ENCODE data around the gene CYBA. TPM values are rescaled to one million over a fixed set of nuclear protein-coding genes. Genes with fewer than 3 reads are reported as not detected.

Gene CYBA
- total RNA-seq, 5 donors from 2014 or later (not counting 1 experiment from before 2014, with no cell fraction given): 271 to 456 (median 403) TPM

DNA sequence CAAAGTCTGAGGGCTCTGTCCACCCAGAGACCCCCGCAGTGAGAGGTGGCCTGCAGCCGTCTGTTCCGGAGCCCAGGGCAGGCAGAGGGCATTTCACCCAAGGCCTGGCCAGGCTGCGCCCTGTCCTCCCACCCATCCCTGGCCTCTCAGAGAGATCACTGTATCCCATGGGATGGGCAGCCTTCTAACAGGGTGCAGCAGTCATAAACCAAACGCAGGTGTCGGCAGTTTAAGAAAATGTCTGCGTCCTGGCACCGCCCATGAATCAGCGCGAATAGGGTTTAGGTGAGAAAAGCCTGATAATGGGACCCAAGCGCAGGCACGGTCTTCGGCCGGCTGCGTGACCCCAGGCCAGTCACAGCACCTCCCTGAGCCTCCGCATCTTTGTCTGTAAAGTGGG lies 5.4 kb downstream of the CYBA start:
- H3K27me3 ChIP-seq (replicated peaks in 1 of 2; ENCODE audit: control insufficient read depth in 2 of 2, extremely low read depth in 1 of 2, insufficient read depth in 2 of 2, low read length in 1 of 2): peaks cover 0 to 5% of the 10 kb centered on the region in 2 experiments
- H3K4me3 ChIP-seq (ENCODE audit: control insufficient read depth in 1 of 2, extremely low read depth in 1 of 2, low read length in 1 of 2): no peak overlapping the region
- no peaks in the 10 kb centered on the region for H3K9me3 Mint-ChIP-seq
- peaks cover 10% of the 10 kb centered on the region for H3K36me3 Mint-ChIP-seq
- 100% methylated on average over 5 of the region's 16 CpGs for WGBS (ENCODE audit: insufficient coverage)
- H3K4me1 Mint-ChIP-seq: peaks cover 10 to 28% (median 27%) of the 10 kb centered on the region in 3 donors
- no peak overlapping the region for H3K27ac Mint-ChIP-seq
- no peak overlapping the region for H3K4me3 Mint-ChIP-seq
- CTCF ChIA-PET: no interaction called here
- POLR2A ChIA-PET: no interaction called here
- ATAC-seq (replicated peaks in 1 of 4) (no peak), DNase-seq (no peak)
- H3K27ac ChIP-seq (ENCODE audit: low read length): no peak overlapping the region
- H3K9me3 ChIP-seq: no peaks in the 10 kb centered on the region
- peaks cover 0 to under 1% of the 10 kb centered on the region in 2 donors for H3K27me3 Mint-ChIP-seq
- H3K4me1 ChIP-seq (ENCODE audit: control insufficient read depth in 1 of 2, extremely low read depth in 1 of 2, insufficient read depth in 2 of 2, low read length in 2 of 2): peaks cover 5 to 55% of the 10 kb centered on the region in 2 experiments
- peaks cover 7 to 38% of the 10 kb centered on the region in 2 donors for H3K36me3 ChIP-seq (ENCODE audit: control insufficient read depth in 2 of 2, extremely low read depth in 1 of 2, insufficient read depth in 1 of 2, low read length in 1 of 2)

DNA sequence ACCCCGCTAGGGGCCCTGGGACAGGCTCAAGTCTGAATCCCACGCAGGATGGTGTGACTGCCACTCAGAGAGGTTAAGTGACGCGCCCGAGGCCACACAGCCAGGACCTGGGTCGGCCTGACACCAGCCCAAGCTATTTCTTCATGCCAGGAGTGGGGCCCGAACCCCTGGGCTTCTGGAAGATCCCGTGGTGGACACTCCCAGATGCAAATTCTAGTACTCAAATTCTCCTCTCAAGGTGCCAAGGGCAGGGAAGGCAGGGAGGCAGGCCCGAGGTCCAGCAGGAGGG lies 7.3 kb downstream of the CYBA start:
- Mint-ChIP-seq H3K36me3 (peaks cover 5% of the 10 kb centered on the region), H3K27ac (no peak overlapping the region)

DNA sequence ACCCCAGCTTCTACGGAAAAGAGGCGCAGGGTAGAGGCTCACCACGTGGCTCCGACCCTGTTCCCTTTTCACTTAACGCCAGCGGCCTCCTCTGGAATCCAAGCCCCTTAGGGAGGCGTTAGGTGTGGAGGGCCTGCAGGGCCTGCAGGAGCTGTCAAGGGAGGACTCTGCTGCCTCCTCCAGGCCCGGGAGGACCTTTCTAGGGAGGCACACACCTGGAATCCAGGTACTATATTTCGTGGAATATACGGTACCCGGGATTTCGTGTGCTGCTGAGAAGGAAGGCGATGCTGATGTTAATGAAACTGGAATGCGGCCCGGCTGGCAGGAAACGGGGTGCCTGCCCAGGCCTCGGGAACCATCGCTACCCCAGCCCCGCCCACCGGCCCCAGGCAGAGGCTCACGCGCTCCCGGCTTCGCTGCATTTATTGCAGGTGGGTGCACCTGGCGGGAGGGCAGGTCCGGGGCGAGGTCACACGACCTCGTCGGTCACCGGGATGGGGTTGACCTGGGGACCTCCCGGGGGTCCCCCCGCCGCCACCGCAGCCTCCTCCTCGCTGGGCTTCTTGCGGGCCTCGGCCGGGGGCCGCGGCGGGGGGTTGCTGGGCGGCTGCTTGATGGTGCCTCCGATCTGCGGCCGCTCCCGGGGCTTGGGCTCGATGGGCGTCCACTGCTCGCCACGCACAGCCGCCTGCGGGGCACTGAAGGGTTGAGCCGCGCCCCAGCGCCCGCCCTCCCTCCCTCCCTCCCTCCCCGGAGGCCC lies 7.8 kb downstream of the CYBA start:
- Histone ChIP-seq H3K36me3 (ENCODE audit: control insufficient read depth in 2 of 2, extremely low read depth in 1 of 2, insufficient read depth in 1 of 2, low read length in 1 of 2) (peaks cover 7 to 29% of the 10 kb centered on the region in 2 donors), H3K9me3 (no peaks in the 10 kb centered on the region), H3K4me3 (ENCODE audit: control insufficient read depth in 1 of 2, extremely low read depth in 1 of 2, low read length in 1 of 2) (no peak overlapping the region), H3K27ac (ENCODE audit: low read length) (no peak overlapping the region), H3K4me1 (ENCODE audit: control insufficient read depth in 1 of 2, extremely low read depth in 1 of 2, insufficient read depth in 2 of 2, low read length in 2 of 2) (peaks cover 3 to 55% of the 10 kb centered on the region in 2 experiments), H3K27me3 (replicated peaks in 1 of 2; ENCODE audit: control insufficient read depth in 2 of 2, extremely low read depth in 1 of 2, insufficient read depth in 2 of 2, low read length in 1 of 2) (peaks cover 0 to 28% of the 10 kb centered on the region in 2 experiments)
- Mint-ChIP-seq H3K9me3 (no peaks in the 10 kb centered on the region), H3K36me3 (peaks cover 5% of the 10 kb centered on the region), H3K4me1 (peaks cover 17 to 32% (median 31%) of the 10 kb centered on the region in 3 donors), H3K4me3 (no peak overlapping the region), H3K27me3 (peaks cover 0 to 8% of the 10 kb centered on the region in 2 donors), H3K27ac (no peak overlapping the region)
- WGBS (ENCODE audit: insufficient coverage): 94% methylated on average over 45 of the region's 58 CpGs
- DNase-seq: no peak
- ChIA-PET POLR2A (no interaction called here), CTCF (no interaction called here)
- no peak for ATAC-seq (replicated peaks in 1 of 4)

More for the DNA sequence above, 7.3 kb downstream of the CYBA start:
- H3K27ac ChIP-seq (ENCODE audit: low read length): no peak overlapping the region
- ATAC-seq (replicated peaks in 1 of 4) (no peak), DNase-seq (no peak)
- peaks cover 7 to 32% of the 10 kb centered on the region in 2 donors for H3K36me3 ChIP-seq (ENCODE audit: control insufficient read depth in 2 of 2, extremely low read depth in 1 of 2, insufficient read depth in 1 of 2, low read length in 1 of 2)
- Mint-ChIP-seq H3K4me3 (no peak overlapping the region), H3K4me1 (peaks cover 11 to 28% (median 27%) of the 10 kb centered on the region in 3 donors), H3K27me3 (peaks cover 0 to 6% of the 10 kb centered on the region in 2 donors), H3K9me3 (no peaks in the 10 kb centered on the region)
- H3K4me1 ChIP-seq (ENCODE audit: control insufficient read depth in 1 of 2, extremely low read depth in 1 of 2, insufficient read depth in 2 of 2, low read length in 2 of 2): peaks cover 5 to 55% of the 10 kb centered on the region in 2 experiments
- ChIA-PET CTCF (no interaction called here), POLR2A (no interaction called here)
- H3K9me3 ChIP-seq: no peaks in the 10 kb centered on the region
- no peak overlapping the region for H3K4me3 ChIP-seq (ENCODE audit: control insufficient read depth in 1 of 2, extremely low read depth in 1 of 2, low read length in 1 of 2)
- H3K27me3 ChIP-seq (replicated peaks in 1 of 2; ENCODE audit: control insufficient read depth in 2 of 2, extremely low read depth in 1 of 2, insufficient read depth in 2 of 2, low read length in 1 of 2): peaks cover 0 to 23% of the 10 kb centered on the region in 2 experiments
- WGBS (ENCODE audit: insufficient coverage): 100% methylated on average over 1 of the region's 9 CpGs

DNA sequence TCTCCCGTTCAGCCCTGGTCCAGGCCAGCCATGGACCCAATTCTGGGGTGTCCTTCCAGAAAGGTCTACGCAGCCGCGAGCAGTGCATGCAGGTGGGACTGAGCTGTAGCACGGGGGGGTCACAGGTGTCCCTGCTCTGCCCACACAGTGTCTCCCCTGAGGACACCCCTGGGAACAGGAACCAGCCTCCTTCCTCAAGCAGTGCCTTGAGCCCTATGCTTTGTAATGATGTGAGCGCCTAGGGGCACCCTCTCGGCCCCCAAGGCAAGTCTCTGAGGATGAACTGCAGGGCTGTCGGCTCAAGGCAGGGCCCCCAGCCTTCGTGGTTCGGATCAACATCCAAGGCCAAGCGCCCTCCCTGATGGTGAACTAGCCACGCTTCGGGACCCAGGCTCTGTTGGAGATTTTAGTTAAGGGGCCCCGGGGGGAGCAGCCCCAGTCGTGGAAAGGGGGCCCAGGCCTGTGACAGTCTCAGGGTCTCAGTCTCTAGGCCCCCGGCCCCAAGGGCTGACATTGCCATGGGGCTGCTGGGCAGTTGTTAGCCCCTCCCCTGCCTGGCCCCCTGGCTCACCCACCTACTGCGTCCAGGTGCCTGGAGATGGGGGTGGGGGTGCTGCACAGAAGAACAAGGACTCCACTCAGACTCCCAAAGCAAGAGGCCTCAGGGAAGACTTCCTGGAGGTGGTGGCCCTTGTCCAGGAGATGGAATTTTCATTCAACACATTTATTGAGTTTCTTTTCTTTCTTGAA lies 10.2 kb downstream of the CYBA start:
- H3K27me3 ChIP-seq (replicated peaks in 1 of 2; ENCODE audit: control insufficient read depth in 2 of 2, extremely low read depth in 1 of 2, insufficient read depth in 2 of 2, low read length in 1 of 2): peaks cover 0 to 52% of the 10 kb centered on the region in 2 experiments
- H3K9me3 ChIP-seq: no peaks in the 10 kb centered on the region
- Mint-ChIP-seq H3K9me3 (no peaks in the 10 kb centered on the region), H3K4me3 (peak overlapping the region in 1 of 3 donors; percentile 52), H3K36me3 (peaks cover 8% of the 10 kb centered on the region), H3K27ac (peak overlapping the region; percentile 46 to 55), H3K27me3 (peaks cover 8 to 17% of the 10 kb centered on the region in 2 donors), H3K4me1 (peaks cover 33 to 50% (median 49%) of the 10 kb centered on the region in 3 donors)
- H3K36me3 ChIP-seq (ENCODE audit: control insufficient read depth in 2 of 2, extremely low read depth in 1 of 2, insufficient read depth in 1 of 2, low read length in 1 of 2): peaks cover 3 to 18% of the 10 kb centered on the region in 2 donors
- WGBS (ENCODE audit: insufficient coverage): 52% methylated on average over 14 of the region's 17 CpGs
- no peak for ATAC-seq (replicated peaks in 1 of 4)
- ChIA-PET POLR2A (no interaction called here), CTCF (no interaction called here)
- no peak overlapping the region for H3K27ac ChIP-seq (ENCODE audit: low read length)
- H3K4me3 ChIP-seq (ENCODE audit: control insufficient read depth in 1 of 2, extremely low read depth in 1 of 2, low read length in 1 of 2): no peak overlapping the region
- H3K4me1 ChIP-seq (ENCODE audit: control insufficient read depth in 1 of 2, extremely low read depth in 1 of 2, insufficient read depth in 2 of 2, low read length in 2 of 2): peaks cover 2 to 58% of the 10 kb centered on the region in 2 experiments
- no peak for DNase-seq

DNA sequence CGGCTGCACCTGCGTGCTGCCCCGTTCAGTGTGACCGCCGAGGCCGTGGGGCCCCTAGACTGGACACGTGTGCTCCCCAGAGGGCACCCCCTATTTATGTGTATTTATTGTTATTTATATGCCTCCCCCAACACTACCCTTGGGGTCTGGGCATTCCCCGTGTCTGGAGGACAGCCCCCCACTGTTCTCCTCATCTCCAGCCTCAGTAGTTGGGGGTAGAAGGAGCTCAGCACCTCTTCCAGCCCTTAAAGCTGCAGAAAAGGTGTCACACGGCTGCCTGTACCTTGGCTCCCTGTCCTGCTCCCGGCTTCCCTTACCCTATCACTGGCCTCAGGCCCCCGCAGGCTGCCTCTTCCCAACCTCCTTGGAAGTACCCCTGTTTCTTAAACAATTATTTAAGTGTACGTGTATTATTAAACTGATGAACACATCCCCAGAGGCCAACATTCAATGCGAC lies 10.8 kb downstream of the CYBA start:
- CTCF ChIA-PET: no interaction called here
- H3K4me3 ChIP-seq (ENCODE audit: control insufficient read depth in 1 of 2, extremely low read depth in 1 of 2, low read length in 1 of 2): no peak overlapping the region
- Mint-ChIP-seq H3K4me3 (peak overlapping the region in 1 of 3 donors; percentile 52), H3K36me3 (peaks cover 4% of the 10 kb centered on the region), H3K9me3 (no peaks in the 10 kb centered on the region), H3K27me3 (peaks cover 8 to 17% of the 10 kb centered on the region in 2 donors), H3K4me1 (peaks cover 34 to 52% (median 45%) of the 10 kb centered on the region in 3 donors), H3K27ac (peak overlapping the region; percentile 46 to 55)
- peaks cover 4 to 64% of the 10 kb centered on the region in 2 experiments for H3K4me1 ChIP-seq (ENCODE audit: control insufficient read depth in 1 of 2, extremely low read depth in 1 of 2, insufficient read depth in 2 of 2, low read length in 2 of 2)
- POLR2A ChIA-PET: no interaction called here
- H3K36me3 ChIP-seq (ENCODE audit: control insufficient read depth in 2 of 2, extremely low read depth in 1 of 2, insufficient read depth in 1 of 2, low read length in 1 of 2): peaks cover under 1 to 12% of the 10 kb centered on the region in 2 donors
- H3K27me3 ChIP-seq (replicated peaks in 1 of 2; ENCODE audit: control insufficient read depth in 2 of 2, extremely low read depth in 1 of 2, insufficient read depth in 2 of 2, low read length in 1 of 2): peaks cover 0 to 56% of the 10 kb centered on the region in 2 experiments
- WGBS (ENCODE audit: insufficient coverage): 40% methylated on average over 1 of the region's 13 CpGs
- ATAC-seq (replicated peaks in 1 of 4) (no peak), DNase-seq (no peak)
- H3K27ac ChIP-seq (ENCODE audit: low read length): no peak overlapping the region
- H3K9me3 ChIP-seq: no peaks in the 10 kb centered on the region

DNA sequence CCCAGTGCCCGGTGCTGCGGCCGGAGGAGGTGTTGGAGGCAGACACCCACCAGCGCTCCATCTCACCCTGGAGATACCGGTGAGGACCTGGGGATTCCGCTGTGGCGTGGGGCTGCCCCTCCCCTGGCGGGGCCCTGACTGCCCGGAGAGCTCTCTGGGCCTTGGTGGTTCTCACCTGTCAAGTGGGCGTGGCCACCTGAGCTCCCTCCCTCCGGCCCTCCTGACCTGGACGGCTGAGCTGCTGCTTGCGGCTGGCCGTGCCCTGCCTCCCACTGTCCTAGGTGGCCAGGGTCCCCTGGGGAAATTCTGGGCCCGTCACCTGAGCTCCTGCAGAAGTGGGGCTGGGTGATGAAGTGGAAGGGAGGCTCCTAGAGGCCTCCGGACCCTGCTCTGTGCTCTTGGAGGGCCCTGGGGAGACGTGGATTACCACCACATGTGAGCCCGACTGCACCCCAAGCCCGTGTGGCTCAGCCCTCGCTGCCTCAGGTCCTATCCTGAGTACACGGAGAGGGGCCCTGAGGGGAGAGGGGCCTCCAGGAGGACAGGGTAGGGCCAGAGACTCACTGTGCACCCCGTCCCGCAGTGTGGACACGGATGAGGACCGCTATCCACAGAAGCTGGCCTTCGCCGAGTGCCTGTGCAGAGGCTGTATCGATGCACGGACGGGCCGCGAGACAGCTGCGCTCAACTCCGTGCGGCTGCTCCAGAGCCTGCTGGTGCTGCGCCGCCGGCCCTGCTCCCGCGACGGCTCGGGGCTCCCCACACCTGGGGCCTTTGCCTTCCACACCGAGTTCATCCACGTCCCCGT lies 11.4 kb downstream of the CYBA start:
- Mint-ChIP-seq H3K27ac (no peak overlapping the region), H3K4me1 (peaks cover 33 to 50% (median 42%) of the 10 kb centered on the region in 3 donors), H3K9me3 (no peaks in the 10 kb centered on the region), H3K27me3 (peaks cover 8 to 17% of the 10 kb centered on the region in 2 donors), H3K36me3 (peaks cover 3% of the 10 kb centered on the region), H3K4me3 (peak overlapping the region in 1 of 3 donors; percentile 52)
- H3K36me3 ChIP-seq (ENCODE audit: control insufficient read depth in 2 of 2, extremely low read depth in 1 of 2, insufficient read depth in 1 of 2, low read length in 1 of 2): peaks cover 0 to 9% of the 10 kb centered on the region in 2 donors
- CTCF ChIA-PET: no interaction called here
- H3K9me3 ChIP-seq: no peaks in the 10 kb centered on the region
- peaks cover 0 to 58% of the 10 kb centered on the region in 2 experiments for H3K27me3 ChIP-seq (replicated peaks in 1 of 2; ENCODE audit: control insufficient read depth in 2 of 2, extremely low read depth in 1 of 2, insufficient read depth in 2 of 2, low read length in 1 of 2)
- POLR2A ChIA-PET: no interaction called here
- ATAC-seq (replicated peaks in 1 of 4) (peak in 3 of 4 experiments; percentile 10 to 21 (median 17)), DNase-seq (no peak)
- H3K4me3 ChIP-seq (ENCODE audit: control insufficient read depth in 1 of 2, extremely low read depth in 1 of 2, low read length in 1 of 2): peak overlapping the region in 1 of 2 donors; percentile 12
- 30% methylated on average over 40 of the region's 45 CpGs for WGBS (ENCODE audit: insufficient coverage)
- H3K27ac ChIP-seq (ENCODE audit: low read length): no peak overlapping the region
- peaks cover 10 to 70% of the 10 kb centered on the region in 2 experiments for H3K4me1 ChIP-seq (ENCODE audit: control insufficient read depth in 1 of 2, extremely low read depth in 1 of 2, insufficient read depth in 2 of 2, low read length in 2 of 2)
